Thyroid gland (tissue), 4 donors: ENCODE results near the gene TUBGCP2.

Source experiments
- POLR2A ChIP-seq, 2 donors: fragments of 450-650 bp; IDR thresholded peaks; one replicate each; pipeline ENCODE4 v1.6.1; 2017; ENCODE audit warnings: antibody characterized with exemption in 2 of 2, mild to moderate bottlenecking in 2 of 2, moderate library complexity in 1 of 2
- TF ChIP-seq, protein P1 (sequence below), 6 experiments: fragments of 200-600 bp in 3 of 6; fragments of 450-650 bp in 3 of 6; sonication (generic) in 3 of 6; IDR thresholded peaks; one replicate each; pipeline ENCODE4 v1.5.1; 2016 to 2019; ENCODE audit warnings: antibody characterized with exemption in 6 of 6, mild to moderate bottlenecking in 2 of 6, inconsistent platforms in 1 of 6, moderate library complexity in 1 of 6

DNA sequence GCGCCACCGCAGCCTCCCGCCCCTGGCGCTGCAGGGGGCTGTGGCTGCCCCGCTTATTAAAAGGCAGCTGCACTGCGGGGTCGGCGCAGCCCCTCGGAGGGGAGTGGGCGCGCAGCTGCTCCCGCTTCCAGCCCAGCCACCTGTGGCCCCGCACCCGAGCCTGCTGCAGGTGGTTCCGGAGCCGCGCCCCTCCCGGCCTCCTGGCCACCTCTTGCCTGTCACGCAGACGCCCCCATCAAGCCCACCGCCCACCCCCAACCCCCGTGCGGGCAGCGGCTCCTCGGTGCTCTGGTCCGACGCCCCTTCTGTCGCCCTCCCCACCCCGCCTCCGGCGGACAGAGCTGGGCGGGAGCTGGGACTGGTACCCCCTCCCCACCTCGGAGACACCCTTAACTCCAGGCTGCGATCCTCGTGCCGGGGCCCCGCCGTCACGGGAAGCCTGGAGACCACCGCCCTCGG, 27.5 kb upstream of the TUBGCP2 start:
- TF ChIP-seq, protein P1, sequence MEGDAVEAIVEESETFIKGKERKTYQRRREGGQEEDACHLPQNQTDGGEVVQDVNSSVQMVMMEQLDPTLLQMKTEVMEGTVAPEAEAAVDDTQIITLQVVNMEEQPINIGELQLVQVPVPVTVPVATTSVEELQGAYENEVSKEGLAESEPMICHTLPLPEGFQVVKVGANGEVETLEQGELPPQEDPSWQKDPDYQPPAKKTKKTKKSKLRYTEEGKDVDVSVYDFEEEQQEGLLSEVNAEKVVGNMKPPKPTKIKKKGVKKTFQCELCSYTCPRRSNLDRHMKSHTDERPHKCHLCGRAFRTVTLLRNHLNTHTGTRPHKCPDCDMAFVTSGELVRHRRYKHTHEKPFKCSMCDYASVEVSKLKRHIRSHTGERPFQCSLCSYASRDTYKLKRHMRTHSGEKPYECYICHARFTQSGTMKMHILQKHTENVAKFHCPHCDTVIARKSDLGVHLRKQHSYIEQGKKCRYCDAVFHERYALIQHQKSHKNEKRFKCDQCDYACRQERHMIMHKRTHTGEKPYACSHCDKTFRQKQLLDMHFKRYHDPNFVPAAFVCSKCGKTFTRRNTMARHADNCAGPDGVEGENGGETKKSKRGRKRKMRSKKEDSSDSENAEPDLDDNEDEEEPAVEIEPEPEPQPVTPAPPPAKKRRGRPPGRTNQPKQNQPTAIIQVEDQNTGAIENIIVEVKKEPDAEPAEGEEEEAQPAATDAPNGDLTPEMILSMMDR (IDR thresholded peaks at IDR 0.05), result no peak
- no peak for TF ChIP-seq POLR2A (IDR thresholded peaks at IDR 0.05)
